ENCODE measurements around the gene OR52H1.

GRCh38 chr11:5593146-5593545 is 44.8 kb upstream of the OR52H1 start:
- TF ChIP-seq CTCF (IDR thresholded peaks at IDR 0.05; ENCODE audit: low read length) (no peak), EZH2 (IDR thresholded peaks at IDR 0.05; ENCODE audit: borderline replicate concordance, low read length) (no peak)
